ENCODE data around the gene PHYKPL.

The PHYKPL gene

DNA sequence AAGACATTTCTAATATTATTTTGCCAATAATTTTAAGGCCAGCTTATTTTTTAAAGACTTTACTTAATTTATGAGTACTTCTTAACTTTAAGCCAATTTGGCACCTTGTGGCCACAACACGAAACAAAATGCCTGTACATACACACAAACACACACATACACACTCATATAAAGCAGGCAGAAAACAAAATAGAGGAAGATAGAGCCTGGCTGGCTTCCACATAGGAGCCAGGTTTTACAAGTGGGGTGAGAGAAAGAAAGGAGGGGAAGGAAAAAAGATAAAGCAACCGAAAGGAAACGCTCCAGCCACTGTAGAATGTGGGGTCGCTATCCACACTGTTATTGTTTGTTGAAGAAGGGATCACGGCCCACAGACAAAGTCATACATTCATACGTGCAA is 55.8 kb downstream of the PHYKPL start:
- no peaks in the 10 kb centered on the region for H3K27me3 ChIP-seq (ENCODE audit: low read length)
- no peak overlapping the region for H3K4me2 ChIP-seq (ENCODE audit: low read depth, low read length, poor library complexity, severe bottlenecking)
- H3K4me3 ChIP-seq (ENCODE audit: insufficient read depth, low read length, poor library complexity, severe bottlenecking): no peak overlapping the region
- H3F3A ChIP-seq (ENCODE audit: insufficient read depth): no peaks in the 10 kb centered on the region
- no peaks in the 10 kb centered on the region for H3K9me3 ChIP-seq (ENCODE audit: insufficient read depth, low read length)
- H3K36me3 ChIP-seq (ENCODE audit: low read length): no peaks in the 10 kb centered on the region
- H3K9me2 ChIP-seq (replicated peaks; ENCODE audit: insufficient read depth, low read length): no peaks in the 10 kb centered on the region
- H3K27ac ChIP-seq (ENCODE audit: low read depth, low read length): no peak overlapping the region
- H4K20me1 ChIP-seq (ENCODE audit: low read depth, low read length): no peaks in the 10 kb centered on the region
- H2AFZ ChIP-seq (ENCODE audit: low read depth, low read length, severe bottlenecking): no peak overlapping the region
- H3K79me2 ChIP-seq (ENCODE audit: insufficient read depth, low read length): no peaks in the 10 kb centered on the region
- TF ChIP-seq, protein P1, sequence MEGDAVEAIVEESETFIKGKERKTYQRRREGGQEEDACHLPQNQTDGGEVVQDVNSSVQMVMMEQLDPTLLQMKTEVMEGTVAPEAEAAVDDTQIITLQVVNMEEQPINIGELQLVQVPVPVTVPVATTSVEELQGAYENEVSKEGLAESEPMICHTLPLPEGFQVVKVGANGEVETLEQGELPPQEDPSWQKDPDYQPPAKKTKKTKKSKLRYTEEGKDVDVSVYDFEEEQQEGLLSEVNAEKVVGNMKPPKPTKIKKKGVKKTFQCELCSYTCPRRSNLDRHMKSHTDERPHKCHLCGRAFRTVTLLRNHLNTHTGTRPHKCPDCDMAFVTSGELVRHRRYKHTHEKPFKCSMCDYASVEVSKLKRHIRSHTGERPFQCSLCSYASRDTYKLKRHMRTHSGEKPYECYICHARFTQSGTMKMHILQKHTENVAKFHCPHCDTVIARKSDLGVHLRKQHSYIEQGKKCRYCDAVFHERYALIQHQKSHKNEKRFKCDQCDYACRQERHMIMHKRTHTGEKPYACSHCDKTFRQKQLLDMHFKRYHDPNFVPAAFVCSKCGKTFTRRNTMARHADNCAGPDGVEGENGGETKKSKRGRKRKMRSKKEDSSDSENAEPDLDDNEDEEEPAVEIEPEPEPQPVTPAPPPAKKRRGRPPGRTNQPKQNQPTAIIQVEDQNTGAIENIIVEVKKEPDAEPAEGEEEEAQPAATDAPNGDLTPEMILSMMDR (IDR thresholded peaks at IDR 0.05; ENCODE audit: insufficient read depth, low read length, poor library complexity, severe bottlenecking): no peak
- no peak for TF ChIP-seq EZH2phosphoT487 (conservative IDR thresholded peaks at IDR 0.05; ENCODE audit: low read length)
- no peak overlapping the region for H3K9ac ChIP-seq (ENCODE audit: low read length)

DNA sequence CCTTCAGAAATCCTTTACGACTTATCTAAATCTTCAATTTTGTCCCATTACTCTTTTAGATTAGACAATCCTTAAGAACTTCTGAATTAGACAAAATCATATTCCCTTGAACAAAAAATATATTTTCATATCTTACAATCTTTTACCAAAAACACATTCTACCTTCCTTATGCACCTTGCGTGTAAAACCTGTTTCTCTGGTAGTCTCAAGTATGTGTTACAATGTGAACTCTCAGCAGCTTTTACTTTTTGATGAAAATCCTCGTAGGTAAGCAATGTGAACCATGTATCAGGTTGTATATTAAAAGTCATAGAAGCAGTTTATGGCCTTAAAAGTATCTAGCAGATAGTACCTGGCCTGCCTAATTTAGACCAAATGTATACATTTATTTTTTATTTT is 58.1 kb downstream of the PHYKPL start:
- Histone ChIP-seq H3K4me3 (ENCODE audit: insufficient read depth, low read length, poor library complexity, severe bottlenecking) (no peak overlapping the region), H4K20me1 (ENCODE audit: low read depth, low read length) (no peaks in the 10 kb centered on the region), H3K27ac (ENCODE audit: low read depth, low read length) (no peak overlapping the region), H3K36me3 (ENCODE audit: low read length) (no peaks in the 10 kb centered on the region), H3K4me2 (ENCODE audit: low read depth, low read length, poor library complexity, severe bottlenecking) (no peak overlapping the region), H2AFZ (ENCODE audit: low read depth, low read length, severe bottlenecking) (no peak overlapping the region), H3K9me3 (ENCODE audit: insufficient read depth, low read length) (no peaks in the 10 kb centered on the region), H3K27me3 (ENCODE audit: low read length) (no peaks in the 10 kb centered on the region), H3K9ac (ENCODE audit: low read length) (no peak overlapping the region), H3F3A (ENCODE audit: insufficient read depth) (no peaks in the 10 kb centered on the region), H3K9me2 (replicated peaks; ENCODE audit: insufficient read depth, low read length) (no peaks in the 10 kb centered on the region), H3K79me2 (ENCODE audit: insufficient read depth, low read length) (no peaks in the 10 kb centered on the region)
- TF ChIP-seq, protein P1 (IDR thresholded peaks at IDR 0.05; ENCODE audit: insufficient read depth, low read length, poor library complexity, severe bottlenecking): no peak
- TF ChIP-seq EZH2phosphoT487 (conservative IDR thresholded peaks at IDR 0.05; ENCODE audit: low read length): no peak

DNA sequence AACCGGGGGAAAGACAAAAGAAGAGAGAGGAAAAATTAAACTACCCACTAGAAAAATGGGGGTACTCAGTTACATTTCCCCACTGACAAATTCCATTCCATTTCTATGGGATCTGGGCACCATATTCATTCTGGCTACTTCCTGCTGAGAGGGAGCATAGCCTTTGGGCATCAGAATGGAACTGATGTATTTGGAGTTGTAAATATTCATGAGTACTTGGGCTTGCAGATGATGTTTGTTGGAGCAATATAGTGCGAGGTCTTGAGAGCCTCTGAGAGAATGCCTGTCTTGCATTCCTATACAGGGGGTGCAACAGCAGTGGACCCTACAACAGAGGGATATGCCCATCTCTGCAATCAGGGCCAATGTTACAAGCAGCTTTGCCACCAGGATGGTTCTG is 62.1 kb downstream of the PHYKPL start:
- Histone ChIP-seq H3K79me2 (ENCODE audit: insufficient read depth, low read length) (no peaks in the 10 kb centered on the region), H3K27me3 (ENCODE audit: low read length) (no peaks in the 10 kb centered on the region), H3K36me3 (ENCODE audit: low read length) (no peaks in the 10 kb centered on the region), H2AFZ (ENCODE audit: low read depth, low read length, severe bottlenecking) (no peak overlapping the region), H3K9me3 (ENCODE audit: insufficient read depth, low read length) (no peaks in the 10 kb centered on the region), H3K4me2 (ENCODE audit: low read depth, low read length, poor library complexity, severe bottlenecking) (no peak overlapping the region), H3K4me3 (ENCODE audit: insufficient read depth, low read length, poor library complexity, severe bottlenecking) (no peak overlapping the region), H4K20me1 (ENCODE audit: low read depth, low read length) (no peaks in the 10 kb centered on the region), H3K27ac (ENCODE audit: low read depth, low read length) (no peak overlapping the region), H3K9me2 (replicated peaks; ENCODE audit: insufficient read depth, low read length) (no peaks in the 10 kb centered on the region), H3F3A (ENCODE audit: insufficient read depth) (no peaks in the 10 kb centered on the region), H3K9ac (ENCODE audit: low read length) (no peak overlapping the region)
- TF ChIP-seq, protein P1 (IDR thresholded peaks at IDR 0.05; ENCODE audit: insufficient read depth, low read length, poor library complexity, severe bottlenecking): no peak
- no peak for TF ChIP-seq EZH2phosphoT487 (conservative IDR thresholded peaks at IDR 0.05; ENCODE audit: low read length)
